Activated CD8-positive, alpha-beta memory T cell treated with anti-CD3 and anti-CD28 coated beads for 48 hours (primary cell): ENCODE measurements around the gene NBEA.

Experiments
- DNase-seq, 3 experiments: peaks; one replicate each; pipeline ENCODE4 v3.0.0-alpha.2; 2020; ENCODE audit warnings: low read depth in 2 of 3, low spot score in 2 of 3

NBEA gene

GRCh38 chr13:35266412-35266811 lies 324.3 kb downstream of the NBEA start:
- DNase-seq = no peak

GRCh38 chr13:35278917-35279316 lies 336.8 kb downstream of the NBEA start:
- no peak for DNase-seq

- DNase-seq = no peak
Observed at GRCh38 chr13:35279500-35279899, 337.4 kb downstream of the NBEA start.

DNA sequence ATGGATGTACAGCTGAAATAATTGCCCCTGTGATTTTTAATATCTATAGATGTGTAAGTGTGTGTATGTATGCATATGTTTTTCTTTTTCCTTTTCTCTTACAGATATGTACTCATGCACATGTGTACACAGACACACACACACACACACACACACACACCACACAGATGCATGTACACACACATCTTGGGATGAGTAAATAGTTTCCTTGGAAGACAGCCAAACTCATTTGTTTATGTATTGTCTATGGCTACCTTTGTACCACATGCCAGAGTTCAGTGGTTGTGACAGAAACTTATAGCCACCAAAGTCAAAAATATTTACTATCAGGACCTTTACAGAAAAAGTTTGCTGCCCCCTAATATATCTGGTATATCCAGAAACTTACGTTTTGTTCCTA lies 341.8 kb downstream of the NBEA start:
- no peak for DNase-seq

DNA sequence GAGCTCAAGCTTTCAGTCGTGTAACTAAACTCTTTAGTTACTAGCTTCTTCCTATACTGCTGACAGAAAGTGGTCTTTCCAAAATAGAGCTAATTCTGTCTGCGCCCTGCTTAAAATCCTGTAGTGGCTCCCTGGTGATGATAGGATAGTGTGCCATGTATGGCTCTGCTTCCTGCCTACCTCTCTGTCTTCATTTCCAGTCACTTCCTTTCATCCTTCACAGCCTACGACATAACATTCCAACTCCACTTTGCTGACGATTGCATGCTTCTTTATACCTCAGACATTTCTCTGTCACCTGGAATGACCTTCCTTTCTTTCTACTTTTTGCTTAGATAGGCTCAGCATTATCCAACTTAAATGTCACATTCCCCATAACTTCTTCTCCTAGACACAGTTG lies 343.6 kb downstream of the NBEA start:
- no peak for DNase-seq

DNA sequence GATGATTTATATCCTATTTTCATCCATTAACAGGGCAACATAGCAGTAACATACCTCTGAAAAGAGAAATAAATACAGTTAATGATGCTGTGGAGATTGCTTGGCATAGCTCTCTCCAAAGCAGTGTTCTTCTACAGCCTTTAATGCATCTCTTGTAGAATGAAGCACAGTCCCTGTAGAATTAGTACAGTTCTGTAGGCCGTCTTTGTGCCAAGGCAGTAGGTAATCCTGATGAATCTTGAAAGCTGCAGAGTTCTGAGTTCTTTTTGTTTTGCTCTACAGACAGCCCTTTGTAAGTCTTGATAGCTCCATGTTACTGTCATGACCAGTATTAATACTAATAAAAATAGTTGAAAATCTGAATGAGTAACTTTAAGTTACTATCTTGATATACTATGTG lies 350.3 kb downstream of the NBEA start:
- DNase-seq = no peak

DNA sequence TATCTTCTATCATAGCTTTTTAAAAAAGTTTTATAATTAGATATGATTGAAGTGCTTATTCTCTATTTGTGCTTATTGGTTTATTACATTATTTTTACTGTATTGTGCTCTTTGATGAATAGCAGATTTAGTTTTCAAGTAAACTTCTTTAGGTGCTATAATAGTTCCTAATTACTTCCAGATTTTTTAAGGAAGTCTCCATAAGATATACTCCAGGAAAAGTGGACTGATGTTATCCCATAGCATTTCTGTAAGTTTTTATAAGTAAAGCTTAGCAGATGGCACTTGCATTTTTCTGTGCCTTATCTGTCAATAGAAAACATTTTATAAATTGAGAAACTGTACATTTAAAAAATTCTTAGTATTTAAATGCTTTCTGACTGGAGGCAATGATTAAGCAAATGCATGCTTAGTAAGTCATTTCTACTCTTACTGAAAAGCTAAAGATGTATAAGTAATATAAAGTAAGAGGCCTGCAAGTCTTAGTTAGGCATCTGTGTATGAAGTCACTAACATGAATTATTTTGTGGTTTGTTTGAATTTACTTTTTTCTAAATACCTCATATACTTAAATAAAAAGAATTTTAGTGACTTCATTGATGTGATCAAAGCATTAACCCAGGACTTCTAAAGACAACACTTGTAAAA lies 351.6 kb downstream of the NBEA start:
- no peak for DNase-seq

DNA sequence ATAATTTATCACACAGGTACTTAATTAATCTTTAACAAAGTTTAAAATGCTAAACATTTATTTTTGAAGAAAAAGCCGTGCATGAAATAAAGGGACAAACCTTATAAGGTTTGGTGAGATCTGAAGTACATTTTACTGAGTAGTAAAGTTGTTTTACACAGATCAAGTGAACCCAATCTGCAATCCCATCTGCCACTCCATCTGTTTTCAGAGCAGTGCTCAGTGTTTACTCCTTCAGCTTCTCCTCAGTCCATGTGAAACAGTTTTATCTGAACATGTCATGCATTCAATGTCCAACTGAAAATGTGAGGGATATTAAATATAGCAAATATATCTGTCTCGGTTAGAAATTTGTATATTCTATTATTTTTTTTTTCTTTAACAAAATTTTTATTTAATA lies 367.6 kb downstream of the NBEA start:
- no peak for DNase-seq

DNA sequence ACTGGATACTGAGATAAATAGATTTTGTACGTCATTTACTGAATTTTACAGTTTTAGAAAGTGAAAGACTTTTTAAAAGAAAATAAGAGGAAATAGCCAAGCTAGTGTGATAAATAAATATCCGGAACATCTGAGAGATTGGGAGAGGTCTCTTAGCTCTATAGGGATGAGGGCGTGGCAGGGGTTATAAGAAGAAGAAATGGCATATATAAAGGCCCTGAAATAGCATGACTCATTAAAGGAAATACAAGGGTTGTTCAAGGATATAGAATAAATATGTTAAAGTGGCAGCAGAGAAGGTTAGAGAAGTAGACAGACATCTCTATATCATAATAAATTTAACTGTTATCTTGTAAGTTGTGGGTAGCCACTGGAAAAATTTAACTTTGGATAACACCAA lies 390.1 kb downstream of the NBEA start:
- DNase-seq = no peak

DNA sequence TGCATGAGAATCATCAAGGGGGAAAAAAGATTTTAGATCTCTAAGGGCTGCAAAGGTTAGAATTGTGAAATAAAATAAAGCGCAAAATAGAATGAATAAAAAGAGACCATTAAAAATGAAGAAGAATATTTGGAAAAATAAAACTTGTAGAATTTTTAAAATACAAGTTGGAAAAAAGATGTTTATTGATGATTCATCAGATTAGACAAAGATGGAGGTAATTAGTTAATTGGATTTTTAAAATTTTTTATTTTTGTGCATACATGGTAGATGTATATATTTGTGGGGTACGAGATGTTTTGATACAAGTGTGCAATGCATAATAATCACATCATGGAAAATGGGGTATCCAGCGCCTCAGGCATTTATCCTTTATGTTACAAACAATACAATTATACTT lies 391.1 kb downstream of the NBEA start:
- DNase-seq = no peak

GRCh38 chr13:35342440-35342839 lies 400.4 kb downstream of the NBEA start:
- no peak for DNase-seq

GRCh38 chr13:35343417-35343816 lies 401.3 kb downstream of the NBEA start:
- DNase-seq = no peak

GRCh38 chr13:35345992-35346391 lies 403.9 kb downstream of the NBEA start:
- DNase-seq = no peak

- DNase-seq = no peak
Observed at GRCh38 chr13:35346494-35346893, 404.4 kb downstream of the NBEA start.

GRCh38 chr13:35347679-35348205 lies 405.7 kb downstream of the NBEA start:
- DNase-seq = no peak

DNA sequence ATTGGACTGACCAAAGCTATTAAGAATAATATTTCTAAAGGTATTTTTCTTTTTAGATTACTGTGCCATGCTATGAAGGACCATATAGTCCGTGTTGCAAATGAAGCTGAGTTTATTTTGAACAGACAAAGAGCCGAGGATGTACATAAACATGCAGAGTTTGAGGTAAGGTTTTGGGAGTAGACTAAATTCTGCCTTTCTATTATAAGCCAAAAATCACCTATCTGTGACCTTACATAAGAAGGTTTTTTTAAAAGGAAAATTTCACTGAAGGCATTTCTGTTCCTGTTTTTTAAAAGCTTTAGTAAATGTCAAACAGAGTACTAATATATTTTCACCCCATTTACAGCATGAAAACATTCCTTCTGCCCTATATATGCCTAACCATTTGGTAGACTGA lies 407.0 kb downstream of the NBEA start:
- no peak for DNase-seq

GRCh38 chr13:35349673-35350278 lies 407.7 kb downstream of the NBEA start:
- no peak for DNase-seq

DNA sequence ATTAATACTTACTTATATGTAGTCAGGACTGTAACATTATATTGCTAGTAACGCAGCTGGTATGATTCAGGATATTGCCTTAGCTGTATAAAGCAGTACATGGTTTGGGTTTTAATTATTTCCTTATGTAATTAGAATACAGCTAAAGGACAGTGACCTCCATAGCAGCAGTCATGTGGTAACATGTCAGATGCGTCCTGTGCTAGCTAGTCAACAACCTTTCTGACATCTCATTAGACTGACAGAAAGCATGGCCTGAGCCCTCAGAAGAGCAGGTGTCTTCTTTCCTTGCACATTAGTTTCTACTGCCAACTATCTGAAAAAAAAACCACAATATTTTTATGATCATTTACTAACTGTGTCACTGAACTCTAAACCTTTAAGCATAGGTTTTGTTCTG lies 412.2 kb downstream of the NBEA start:
- DNase-seq = no peak

DNA sequence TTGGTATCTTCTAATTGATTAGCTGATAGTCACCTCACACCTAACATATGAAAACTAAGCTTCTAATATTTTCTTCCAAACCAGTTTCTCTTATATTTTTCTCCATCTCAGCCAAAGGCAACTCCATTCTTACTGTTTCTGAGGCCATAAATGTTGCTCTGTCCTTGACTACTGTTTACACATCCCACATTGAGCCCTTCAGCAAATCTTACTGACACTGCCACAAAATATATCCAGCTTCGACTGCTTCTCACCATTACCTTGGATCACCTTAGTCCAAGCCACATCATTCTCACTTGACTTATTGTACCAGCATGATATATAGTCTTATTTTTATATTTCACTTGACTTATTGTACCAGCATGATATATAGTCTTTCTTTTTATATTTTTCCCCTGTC lies 412.8 kb downstream of the NBEA start:
- no peak for DNase-seq

GRCh38 chr13:35356572-35356971 lies 414.5 kb downstream of the NBEA start:
- no peak for DNase-seq

DNA sequence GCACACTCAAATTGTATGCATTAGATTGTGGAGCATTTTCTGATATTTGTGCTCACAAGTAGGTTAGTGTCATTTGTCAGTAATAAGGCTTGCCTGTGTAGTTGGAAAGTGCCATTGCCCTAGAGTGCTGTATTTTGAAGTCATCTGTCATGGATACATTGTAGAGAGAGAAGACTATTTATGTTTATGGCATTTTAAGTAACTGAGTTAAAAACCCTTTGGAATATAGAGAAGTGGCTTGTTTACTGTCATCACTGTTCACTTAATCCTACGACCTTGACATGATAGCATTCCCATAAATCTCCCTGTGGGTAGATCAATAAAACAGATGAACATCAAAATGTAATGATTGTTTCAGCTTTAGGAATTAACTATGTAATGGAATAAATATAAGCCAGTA lies 423.8 kb downstream of the NBEA start:
- no peak for DNase-seq

DNA sequence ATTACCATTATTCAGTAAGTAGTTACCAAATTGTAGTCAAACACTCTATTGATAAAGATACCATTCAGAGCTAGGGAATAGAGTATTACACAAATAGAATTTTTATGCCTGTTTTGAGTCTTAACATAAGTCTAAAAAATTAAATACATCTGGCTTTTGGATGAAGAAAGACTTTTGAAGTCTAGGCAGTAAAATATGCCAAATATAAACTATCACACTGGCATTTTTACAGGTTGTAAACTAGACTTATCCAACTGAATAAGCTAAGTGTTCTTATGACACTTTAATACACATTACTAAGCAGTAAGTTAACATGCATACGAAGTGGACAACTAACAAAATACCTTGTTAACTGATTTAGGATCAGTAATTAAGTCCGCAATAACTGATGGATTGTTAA lies 425.5 kb downstream of the NBEA start:
- DNase-seq = no peak

DNA sequence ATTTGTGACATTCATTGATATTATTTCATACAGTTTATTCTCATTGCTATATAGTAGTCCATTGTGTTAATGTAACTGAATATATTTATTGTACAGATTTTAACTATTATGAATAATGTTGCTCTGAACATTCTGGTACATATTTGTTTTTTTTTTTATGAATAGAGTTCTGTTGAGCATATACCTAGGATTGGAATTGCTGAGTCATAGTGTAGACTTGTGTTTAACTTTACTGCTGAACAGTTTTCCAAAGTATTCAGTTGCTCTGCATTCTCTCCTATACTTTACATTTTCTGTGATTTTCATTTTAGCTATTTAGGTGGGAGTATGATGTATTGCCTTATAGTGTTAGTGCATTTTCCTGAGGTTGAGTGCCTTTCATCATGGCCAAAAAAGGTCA lies 436.9 kb downstream of the NBEA start:
- DNase-seq = no peak
